SK-N-SH treated with all-trans-retinoic acid at 6 μM for 48 hours (cell line): ENCODE data around the gene TAS2R41.

ENCODE experiments used
- ARNTL ChIP-seq: fragments of 450-650 bp; formaldehyde crosslinking; IDR thresholded peaks from 2 replicates; pipeline ENCODE4 v1.5.0; 2020; ENCODE audit warnings: low read depth, mild to moderate bottlenecking, moderate library complexity, borderline replicate concordance
- CSDC2 ChIP-seq: fragments of 250-450 bp; sonication (Bioruptor Pico); IDR thresholded peaks from 2 replicates; pipeline ENCODE4 v1.5.0; 2020; ENCODE audit warnings: mild to moderate bottlenecking, moderate library complexity
- ESRRG ChIP-seq: fragments of 250-450 bp; sonication (Bioruptor Pico); IDR thresholded peaks from 2 replicates; pipeline ENCODE4 v1.6.1; 2021; ENCODE audit warnings: mild to moderate bottlenecking
- ISL1 ChIP-seq: fragments of 250-450 bp; sonication (Bioruptor Pico); IDR thresholded peaks from 2 replicates; pipeline ENCODE4 v2.1.2; 2022; ENCODE audit warnings: mild to moderate bottlenecking, moderate library complexity
- SNAI2 ChIP-seq: fragments of 250-450 bp; sonication (Bioruptor Pico); IDR thresholded peaks from 2 replicates; pipeline ENCODE4 v1.5.0; 2020; ENCODE audit warnings: mild to moderate bottlenecking, moderate library complexity
- ZFP30 ChIP-seq: fragments of 450-650 bp; formaldehyde crosslinking; IDR thresholded peaks from 2 replicates; pipeline ENCODE4 v1.5.0; 2022; ENCODE audit warnings: mild to moderate bottlenecking, moderate library complexity
- TF ChIP-seq, protein P1 (sequence below): fragments of 250-450 bp; sonication (Bioruptor Pico); IDR thresholded peaks from 2 replicates; pipeline ENCODE4 v1.8.0; 2020; ENCODE audit warnings: mild to moderate bottlenecking, moderate library complexity, borderline replicate concordance
- TF ChIP-seq, protein P2 (sequence below): fragments of 250-450 bp; sonication (Bioruptor Pico); IDR thresholded peaks from 2 replicates; pipeline ENCODE4 v1.5.1; 2020; ENCODE audit warnings: low read depth, mild to moderate bottlenecking, moderate library complexity

DNA sequence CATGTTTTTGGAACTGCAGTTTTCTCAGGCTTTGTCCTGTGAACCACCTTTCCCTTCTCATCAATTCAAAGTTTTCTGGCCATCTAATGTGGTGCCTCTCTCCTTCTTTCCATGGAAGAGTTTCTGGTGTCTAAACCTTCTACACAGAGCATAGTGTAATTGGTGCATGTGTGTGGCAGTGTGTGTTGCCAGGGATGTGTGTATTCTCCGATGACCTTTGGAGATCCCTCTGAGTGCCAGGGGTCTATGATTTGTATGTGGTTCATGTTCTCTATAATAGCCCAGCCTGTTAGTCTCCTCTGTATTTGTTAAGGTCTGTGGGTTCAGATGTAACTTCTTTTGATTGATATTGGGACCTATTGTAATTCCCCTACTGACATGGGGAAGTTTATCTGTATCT lies 32.9 kb upstream of the TAS2R41 start:
- no peak for TF ChIP-seq CSDC2 (CRISPR knock-in tag)
- TF ChIP-seq, protein P1, sequence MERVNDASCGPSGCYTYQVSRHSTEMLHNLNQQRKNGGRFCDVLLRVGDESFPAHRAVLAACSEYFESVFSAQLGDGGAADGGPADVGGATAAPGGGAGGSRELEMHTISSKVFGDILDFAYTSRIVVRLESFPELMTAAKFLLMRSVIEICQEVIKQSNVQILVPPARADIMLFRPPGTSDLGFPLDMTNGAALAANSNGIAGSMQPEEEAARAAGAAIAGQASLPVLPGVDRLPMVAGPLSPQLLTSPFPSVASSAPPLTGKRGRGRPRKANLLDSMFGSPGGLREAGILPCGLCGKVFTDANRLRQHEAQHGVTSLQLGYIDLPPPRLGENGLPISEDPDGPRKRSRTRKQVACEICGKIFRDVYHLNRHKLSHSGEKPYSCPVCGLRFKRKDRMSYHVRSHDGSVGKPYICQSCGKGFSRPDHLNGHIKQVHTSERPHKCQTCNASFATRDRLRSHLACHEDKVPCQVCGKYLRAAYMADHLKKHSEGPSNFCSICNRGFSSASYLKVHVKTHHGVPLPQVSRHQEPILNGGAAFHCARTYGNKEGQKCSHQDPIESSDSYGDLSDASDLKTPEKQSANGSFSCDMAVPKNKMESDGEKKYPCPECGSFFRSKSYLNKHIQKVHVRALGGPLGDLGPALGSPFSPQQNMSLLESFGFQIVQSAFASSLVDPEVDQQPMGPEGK (CRISPR knock-in tag): no peak
- TF ChIP-seq ARNTL (CRISPR knock-in tag): no peak
- TF ChIP-seq ESRRG: no peak
- TF ChIP-seq SNAI2 (CRISPR knock-in tag): no peak
- no peak for TF ChIP-seq ISL1
- TF ChIP-seq, protein P2, sequence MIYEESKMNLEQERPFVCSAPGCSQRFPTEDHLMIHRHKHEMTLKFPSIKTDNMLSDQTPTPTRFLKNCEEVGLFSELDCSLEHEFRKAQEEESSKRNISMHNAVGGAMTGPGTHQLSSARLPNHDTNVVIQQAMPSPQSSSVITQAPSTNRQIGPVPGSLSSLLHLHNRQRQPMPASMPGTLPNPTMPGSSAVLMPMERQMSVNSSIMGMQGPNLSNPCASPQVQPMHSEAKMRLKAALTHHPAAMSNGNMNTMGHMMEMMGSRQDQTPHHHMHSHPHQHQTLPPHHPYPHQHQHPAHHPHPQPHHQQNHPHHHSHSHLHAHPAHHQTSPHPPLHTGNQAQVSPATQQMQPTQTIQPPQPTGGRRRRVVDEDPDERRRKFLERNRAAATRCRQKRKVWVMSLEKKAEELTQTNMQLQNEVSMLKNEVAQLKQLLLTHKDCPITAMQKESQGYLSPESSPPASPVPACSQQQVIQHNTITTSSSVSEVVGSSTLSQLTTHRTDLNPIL: no peak
- TF ChIP-seq ZFP30: no peak
